COLO668 (cell line): ENCODE data around the gene CSTB.

Source experiments
- DNase-seq: peaks from one replicate; lab custom pipeline; 2025; ENCODE audit not compliant: unreplicated experiment; lab: John Stamatoyannopoulos, UW

The CSTB gene

DNA sequence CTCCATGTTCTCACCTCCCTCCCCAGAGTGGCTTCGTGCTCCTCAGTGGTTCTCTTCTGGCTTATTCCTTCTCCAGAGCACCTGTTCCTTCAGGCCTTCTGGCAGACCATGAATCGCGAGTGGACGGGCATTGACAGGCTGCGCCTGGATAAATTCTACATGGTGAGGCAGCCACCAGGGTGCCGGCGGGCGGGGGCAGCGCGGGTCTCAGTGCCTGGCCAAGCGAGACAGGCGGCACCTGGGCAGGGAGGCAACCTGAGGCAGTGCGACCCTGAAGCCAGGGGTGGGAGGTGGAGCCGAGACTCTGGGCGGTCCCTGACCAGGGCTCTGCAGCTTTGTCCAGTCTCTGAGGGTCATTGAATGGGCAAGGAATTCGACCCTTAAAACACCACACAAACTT, 17.1 kb upstream of the CSTB start:
- DNase-seq = no peak

DNA sequence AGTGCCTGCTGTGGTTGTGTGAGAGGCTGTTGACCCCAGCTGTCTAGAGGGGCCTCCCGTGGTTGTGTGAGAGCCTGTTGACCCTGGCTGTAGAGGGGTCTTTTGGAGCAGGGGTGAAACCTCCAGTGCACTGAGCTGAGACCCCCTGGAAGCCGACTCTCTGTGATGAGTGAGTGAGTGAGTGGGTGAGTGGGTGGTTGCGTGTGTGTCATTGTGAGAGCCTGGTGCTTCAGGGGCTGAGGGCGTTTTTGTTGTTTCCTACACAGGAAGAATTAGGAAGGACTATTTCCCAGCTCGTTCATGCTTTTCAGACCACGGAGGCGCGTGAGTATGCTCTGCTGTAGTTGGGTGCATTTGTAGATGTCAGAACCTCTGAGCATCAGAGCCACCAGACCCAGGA, 16.3 kb upstream of the CSTB start:
- DNase-seq = no peak

DNA sequence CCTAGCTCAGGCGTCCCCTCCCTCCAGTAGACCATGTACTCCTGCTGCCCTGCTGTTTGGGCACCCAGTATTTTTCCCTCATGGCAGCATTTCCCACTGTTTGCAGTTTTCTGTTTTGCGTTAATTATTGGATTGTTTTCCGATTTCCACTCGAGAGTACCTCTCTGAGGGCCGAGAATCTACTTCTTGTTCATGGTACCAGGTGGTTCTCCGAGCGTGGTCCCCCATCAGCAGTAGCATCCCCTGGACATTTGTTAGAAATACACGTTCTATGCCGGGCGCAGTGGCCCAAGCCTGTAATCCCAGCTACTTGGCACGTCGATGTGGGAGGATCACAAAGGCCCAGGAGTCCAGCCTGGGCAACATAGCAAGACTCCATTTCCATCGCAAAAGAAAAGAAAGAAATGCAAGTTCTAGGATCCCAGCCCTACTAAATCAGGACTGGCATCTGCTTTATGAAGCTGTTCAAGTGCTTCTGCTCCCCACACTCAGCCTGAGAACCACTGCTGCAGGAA, 14.0 kb upstream of the CSTB start:
- DNase-seq = no peak

DNA sequence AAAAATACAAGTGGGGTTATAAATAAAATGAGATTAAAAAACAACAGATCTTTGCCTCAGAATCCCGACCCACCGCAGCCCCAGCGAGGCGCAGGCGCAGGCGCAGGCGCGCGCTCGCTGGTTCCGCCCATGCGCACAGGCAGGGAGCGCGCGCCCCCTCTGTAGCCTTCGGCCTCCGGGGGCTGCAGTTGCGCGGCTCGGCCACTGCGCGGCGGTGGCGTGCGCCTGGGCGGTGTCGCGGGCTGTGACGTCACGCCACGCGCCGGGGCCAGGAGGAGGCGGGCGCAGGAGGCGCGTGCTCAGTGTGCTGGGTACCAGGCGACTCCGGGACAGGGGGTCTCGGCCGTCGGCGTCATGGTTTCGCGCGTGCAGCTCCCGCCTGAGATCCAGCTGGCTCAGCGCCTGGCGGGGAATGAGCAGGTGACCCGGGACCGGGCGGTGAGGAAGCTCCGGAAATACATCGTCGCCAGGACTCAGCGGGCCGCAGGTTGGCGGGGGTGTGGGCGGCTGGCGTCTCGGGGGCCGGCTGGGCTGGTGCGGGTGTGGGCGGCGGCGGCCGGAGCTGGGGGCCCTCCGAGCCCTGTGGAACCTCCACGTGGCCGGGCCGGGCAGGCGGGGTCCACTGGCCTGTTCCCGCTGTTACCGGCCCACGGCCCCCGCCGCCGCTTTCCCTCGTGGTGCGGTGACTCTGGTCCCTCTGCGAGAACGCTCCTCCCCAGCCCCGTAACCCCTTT, 13.3 kb upstream of the CSTB start, which contains the start of gene RRP1:
Gene RRP1 (plus strand): TSS at position 302 of the 734 bp plus-strand sequence. CDS start 53 bp downstream, at position 355.
- peak; percentile 97 for DNase-seq

DNA sequence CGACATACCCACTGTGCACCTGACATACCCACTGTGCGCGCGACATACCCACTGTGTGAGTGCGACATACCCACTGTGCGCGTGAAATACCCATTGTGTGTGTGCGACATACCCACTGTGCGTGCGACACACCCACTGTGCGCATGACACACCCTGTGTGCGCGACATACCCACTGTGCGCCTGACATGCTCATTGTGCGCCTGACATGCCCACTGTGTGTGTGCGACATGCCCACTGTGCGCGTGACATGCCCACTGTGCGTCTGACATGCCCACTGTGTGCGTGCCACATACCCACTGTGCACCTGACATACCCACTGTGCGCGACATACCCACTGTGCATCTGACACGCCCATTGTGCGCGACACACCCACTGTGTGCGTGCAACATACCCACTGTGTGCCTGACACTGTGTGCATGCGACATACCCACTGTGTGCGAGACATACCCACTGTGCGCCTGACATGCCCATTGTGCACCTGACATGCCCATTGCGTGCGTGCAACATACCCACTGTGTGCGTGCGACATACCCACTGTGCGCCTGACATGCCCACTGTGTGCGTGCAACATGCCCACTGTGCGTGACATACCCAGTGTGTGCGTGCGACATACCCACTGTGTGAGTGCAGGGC, 10.8 kb upstream of the CSTB start:
- no peak for DNase-seq

DNA sequence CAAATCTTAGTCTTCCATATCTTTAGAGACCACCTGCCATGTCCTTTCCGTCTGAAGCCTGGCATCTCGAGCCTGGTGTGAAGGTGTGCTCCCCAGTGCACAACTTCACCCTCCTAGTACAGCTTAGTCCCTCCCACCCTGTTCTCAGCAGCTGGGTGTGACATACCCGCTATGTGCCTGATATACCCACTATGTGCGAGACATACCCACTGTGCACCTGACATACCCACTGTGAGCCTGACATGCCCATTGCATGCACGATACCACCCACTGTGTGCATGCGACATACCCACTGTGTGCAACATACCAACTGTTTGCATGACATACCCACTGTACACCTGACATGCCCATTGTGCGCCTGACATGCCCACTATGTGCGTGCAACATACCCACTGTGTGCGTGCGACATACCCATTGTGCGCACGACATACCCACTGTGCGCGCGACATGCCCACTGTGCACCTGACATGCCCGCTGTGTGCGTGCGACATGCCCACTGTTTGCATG, 10.2 kb upstream of the CSTB start:
- no peak for DNase-seq

DNA sequence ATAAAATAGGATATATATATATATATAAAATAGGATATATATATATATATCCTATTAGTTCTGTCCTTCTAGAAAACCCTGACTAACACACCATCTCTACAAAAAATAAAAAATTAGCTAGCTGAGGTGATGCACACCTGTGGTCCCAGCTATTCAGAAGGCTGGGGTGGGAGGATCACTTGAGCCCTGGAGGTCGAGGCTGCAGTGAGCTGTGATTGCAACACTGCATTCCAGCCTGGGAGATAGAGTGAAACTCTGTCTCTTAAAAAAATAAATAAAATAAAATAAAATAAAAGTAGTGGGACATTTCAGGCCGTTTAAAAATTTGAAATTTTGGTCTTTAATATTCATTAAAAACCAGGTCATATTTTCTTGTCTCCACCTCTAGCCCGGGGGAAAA, 9.0 kb upstream of the CSTB start:
- DNase-seq = no peak

DNA sequence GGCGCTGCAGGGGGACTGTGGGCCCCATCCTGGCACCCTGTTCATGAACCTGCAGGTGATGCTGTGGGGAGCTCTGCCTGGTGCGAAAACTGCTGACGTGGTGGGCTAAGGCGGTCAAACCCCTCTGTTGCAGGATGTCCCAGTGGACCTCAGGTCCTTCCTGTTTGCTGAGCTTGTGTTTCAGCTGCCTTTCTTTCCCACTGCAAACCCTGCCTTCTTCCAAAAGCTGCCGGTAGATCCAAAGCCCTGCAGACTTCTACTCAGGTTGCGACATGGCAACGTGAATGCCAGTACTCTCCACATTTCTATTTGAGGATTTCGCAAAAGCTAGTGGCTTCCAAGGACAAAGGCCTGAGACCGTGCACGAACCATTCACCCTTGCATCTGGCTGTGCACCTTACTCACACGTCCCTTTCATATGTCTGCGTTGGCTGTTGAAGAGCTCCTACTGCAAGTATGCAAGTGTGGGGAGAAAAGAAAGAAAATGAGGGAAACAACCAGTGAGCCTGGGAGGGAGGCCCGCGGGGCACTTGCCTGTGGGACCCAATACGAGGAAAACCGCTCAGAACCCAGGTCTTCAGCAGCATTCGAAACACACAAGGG, 7.1 kb upstream of the CSTB start:
- DNase-seq = no peak

DNA sequence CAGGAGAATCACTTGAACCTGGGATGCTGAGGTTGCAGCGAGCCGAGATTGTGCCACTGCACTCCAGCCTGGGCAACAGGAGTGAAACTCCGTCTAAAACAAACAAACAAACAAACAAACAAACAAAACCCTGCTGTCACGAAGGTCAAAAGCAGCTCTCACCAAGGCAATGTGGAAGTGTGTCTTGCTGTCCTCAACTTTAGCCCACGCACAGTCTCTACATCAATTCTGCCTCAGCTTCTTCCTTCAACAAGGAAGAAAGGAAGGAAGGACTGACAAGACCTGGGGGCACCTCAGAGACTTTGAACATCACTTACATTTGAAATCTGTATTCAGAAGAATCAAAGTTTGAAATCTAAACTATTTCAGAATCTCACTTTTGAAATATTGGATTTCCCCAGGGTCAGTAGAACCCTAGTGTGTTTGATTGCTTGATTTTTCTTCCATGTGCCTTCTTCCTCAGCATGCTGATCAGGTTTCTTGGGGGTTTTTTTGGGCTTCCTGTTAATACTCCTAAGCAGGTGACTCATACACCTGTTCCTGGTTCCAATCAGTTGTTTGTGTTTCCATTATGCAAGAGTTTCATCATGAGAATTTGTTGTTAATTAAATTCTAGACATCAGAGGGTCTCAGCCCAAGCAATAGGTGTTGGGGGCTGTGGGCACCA, 6.5 kb upstream of the CSTB start:
- no peak for DNase-seq

DNA sequence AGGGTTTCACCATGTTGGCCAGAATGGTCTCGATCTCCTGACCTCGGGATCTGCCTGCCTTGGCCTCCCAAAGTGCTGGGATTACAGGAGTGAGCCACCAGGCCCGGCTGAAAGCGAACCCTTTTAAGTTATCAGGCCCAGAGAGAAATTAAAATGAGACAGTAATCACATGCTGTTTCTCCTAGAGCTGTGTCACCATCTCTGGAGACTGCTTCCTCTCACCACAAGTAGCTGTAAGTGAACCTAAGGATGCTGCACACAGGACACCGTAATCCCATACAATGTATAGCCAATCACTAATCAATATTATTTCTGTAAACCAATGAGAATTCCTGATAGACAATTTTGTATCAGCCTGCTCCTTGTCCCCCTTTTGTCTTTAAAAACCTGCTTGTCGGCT, 5.7 kb upstream of the CSTB start:
- DNase-seq = no peak

DNA sequence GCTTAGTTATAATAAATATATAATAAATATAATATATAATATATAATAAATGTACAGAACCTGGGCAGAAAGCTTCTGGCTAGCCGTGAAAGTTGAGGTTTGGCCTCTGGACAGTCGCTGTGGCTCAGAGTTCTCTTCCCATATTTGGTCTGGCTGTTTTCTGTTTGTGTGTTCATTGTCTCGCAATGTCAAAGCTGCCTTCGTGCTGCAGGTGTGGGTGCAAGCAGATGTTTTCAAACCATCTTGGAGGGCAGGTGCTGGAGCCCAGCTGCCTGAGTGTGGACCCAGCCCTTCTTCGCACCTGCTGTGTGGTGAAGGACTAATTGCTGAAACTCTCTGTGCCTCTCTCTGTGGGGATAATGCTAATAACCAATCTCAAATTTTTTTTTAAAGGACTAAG, 3.6 kb upstream of the CSTB start:
- peak; percentile 89 for DNase-seq

DNA sequence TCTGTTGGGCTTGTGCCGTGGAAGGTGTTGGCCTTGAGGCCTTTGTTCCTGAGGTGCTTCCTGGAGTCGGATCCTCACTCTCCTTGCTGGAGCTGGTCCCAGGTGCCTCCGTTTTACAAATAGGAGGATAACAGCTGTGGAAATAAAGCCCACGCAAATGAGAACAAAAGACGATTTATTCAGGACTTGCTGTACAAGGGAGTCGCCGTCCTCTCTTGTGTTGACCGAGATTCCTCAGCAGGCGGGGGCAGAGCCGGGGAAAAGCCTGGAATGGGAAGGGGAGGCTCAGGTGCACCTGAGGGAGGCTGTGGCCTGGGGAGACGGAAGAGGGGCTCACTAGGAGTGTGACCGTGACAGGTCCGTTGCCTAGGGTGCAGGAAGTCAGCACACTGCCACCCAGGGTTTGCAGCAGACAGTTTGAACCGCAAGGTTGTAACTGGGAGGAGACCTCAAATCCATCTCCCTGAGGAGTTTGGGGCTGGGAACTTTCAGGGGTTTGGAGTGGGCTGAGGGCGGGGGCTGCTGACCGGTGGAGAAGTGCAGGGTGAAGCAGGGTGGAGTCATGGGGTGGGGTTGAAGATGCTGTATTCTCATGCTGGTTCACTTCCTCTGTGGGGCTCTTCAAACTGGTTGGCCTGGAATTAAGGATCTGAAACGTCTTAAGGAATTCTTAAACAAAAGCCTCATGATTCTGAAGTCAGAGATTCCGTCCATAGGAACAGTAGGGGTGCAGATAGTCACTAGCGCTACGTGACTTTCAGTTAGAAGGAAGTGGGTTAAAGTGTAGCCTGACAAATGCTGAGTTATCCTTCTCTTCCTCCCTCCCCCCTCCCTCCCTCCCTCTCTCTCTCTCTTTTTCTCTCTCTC, 2.6 kb upstream of the CSTB start:
- DNase-seq = no peak

DNA sequence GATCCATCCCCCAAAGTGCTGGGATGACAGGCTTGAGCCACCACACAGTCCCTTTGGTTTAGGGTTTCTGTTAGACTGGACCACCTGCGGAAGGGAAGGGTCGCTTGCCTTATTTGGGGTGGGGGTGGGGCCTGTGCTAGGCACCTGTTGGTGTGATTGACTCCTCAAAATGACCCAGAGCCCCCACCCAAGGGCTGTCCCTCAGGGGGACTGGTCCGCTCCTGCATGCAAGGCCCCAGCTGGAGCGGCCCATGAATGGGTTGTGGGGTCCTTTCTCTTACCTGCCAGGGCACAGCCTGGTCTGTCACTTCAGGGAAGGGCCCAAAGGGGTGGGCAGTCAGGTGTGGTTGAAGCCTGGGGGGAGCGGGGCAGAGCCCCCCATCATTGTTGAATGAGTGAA, 1.8 kb upstream of the CSTB start:
- no peak for DNase-seq

DNA sequence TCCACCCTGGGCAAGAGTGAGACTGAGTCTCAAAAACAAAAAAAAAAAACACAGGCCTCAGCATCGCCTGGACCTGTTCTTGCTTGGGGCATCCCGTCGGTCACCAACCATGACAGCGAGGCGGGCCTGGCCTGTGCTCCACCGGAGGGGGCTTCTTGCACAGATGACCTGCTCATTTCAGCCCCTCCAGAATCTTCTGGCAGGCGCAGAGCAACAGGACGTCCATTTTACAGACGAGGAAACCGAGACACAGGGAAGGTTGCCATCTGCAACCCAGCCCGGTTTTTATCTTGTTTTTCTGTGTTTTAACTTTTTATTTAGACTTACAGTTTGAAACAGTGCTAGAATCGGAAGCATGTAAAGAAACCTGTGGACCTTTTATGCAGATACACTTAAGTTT, 918 bp downstream of the CSTB start:
- DNase-seq = no peak

DNA sequence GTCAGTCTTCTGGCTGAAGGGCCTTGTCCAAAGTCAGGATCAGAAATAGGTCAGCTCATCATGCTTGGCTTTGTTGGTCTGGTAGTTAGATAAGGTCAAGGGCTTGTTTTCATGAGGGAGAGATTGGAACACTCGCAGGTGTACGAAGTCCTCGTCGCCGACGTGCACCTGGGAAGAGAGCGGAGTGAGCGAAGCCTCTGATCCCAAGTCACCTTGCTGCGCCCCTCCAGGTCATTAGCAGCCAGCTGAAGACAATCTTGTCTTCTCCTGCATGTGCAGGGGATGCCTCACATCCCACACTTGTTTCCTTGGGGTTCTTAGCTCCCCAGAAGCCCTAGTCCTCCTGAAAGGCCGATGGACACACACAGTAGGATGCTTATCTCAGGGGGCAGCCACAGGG, 1.9 kb downstream of the CSTB start:
- DNase-seq = no peak

DNA sequence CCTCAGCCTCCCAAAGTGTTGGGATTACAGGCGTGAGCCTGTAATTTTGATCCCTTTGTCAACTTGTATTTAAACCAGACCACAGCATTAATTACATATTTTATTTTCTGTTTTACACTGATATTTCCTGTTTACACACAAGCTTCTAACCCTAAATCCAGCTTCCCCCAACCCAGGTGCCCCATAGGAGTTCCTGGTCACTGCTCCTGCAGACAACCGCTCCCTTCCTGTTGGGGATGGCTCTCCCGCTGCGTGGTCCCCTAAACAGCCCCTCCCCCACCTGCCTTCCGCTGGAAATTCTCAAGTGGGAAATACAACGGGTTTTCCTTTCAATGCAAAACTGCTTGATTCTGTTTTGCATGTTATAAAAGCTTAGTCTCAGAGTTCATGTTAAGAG, 3.7 kb downstream of the CSTB start:
- no peak for DNase-seq

DNA sequence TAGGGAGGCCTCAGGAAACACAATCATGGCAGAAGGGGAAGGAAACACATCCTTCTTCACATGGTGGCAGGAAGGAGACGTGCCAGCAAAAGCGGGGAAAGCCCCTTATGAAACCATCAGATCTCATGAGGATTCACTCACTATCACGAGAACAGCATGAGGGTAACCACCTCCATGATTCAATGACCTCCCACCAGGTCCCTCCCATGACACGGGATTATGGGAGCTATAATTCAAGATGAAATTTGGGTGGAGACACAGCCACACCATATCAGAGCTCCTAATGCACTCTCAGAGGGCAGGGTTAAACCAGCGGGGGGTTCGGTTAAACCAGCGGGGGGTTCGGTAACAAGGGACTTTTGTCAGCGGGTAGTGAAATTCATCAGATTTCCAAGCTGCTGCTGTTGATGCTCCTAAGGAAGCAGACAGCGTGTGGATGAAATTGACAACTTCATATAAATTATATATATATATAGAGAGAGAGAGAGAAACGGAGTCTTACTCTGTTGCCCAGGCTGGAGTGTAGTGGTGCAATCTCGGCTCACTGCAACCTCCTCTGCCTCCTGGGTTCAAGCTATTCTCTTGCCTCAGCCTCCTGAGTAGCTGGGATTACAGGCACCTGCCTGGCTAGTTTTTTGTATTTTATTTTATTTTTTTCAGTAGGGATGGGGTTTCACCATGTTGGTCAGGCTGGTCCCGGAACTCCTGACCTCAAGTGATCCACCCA, 4.2 kb downstream of the CSTB start:
- no peak for DNase-seq

DNA sequence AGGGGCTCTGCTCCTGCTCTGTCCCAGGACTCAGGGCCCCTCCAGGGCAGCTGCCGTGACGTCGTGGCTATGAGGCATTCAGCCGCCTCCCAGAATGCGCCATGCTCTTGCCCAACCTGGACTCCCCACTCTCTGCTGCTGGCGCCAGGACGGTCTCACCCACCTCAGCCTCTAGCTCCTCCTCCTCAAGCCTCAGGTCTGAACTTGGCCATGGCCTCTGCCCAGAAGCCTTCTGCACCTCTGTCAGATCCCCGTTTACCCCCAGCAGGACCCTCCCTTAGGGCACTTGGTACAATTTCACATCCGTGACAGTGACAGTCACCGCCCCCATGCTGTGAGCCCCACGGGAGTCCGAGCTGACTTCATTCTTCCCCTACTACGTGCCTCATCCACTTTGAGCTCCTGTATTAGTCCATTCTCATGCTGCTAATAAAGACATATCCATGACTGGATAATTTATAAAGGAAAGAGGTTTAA, 4.9 kb downstream of the CSTB start:
- no peak for DNase-seq

DNA sequence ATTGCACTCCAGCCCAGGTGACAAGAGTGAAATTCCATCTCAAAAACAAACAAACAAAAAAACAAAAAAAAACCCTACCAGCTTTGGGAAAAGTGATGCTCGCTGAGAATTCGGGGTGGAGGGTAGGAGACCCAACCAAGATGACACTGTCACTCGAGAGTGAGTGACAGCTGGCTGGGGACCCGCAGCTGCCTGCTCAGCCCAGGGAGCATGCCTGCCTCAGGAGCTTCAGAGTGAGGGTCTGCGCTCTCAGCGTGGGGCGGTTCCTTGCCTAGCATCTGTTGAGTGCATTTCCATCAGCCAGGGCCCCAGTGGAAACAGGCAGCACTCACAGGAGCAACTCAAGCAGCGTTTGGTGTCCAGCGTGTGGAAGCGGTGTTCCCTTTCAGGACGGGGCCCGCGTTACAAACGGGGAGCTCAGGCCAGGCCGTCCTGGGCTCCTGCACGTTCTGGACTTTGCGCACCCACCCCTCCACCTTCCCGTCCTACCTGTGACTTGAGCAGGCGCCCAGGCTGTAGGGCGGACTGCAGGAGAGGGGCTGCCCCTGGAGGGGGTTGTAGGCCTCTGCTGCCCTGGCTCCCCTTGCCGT, 5.9 kb downstream of the CSTB start:
- no peak for DNase-seq
